ENCODE data around the gene ZNF28. TPM values are rescaled to one million over a fixed set of nuclear protein-coding genes. Genes with fewer than 3 reads are reported as not detected.
"Not testable (repeated sequence)": the region's sequence is repeated elsewhere in the genome, so short reads cannot be mapped to it uniquely, and the experiment has no call there.

ZNF28 gene
- polyA plus RNA-seq, 1 of the 3 experiments (the other 2 are of a cell fraction): 4.8 TPM

GRCh38 chr19:52809801-52810200, 11.6 kb downstream of the ZNF28 start:
- no peaks in the 10 kb centered on the region for H3K9me3 ChIP-seq
- TF ChIP-seq GATA2 (CRISPR knock-in tag; IDR thresholded peaks at IDR 0.05): no peak
- H3K27ac ChIP-seq (ENCODE audit: low read depth in 2 of 2, low read length in 1 of 2): no peak overlapping the region
- no peak overlapping the region for H3K4me3 ChIP-seq (ENCODE audit: low read depth in 2 of 2, low read length in 1 of 2)
- no peaks in the 10 kb centered on the region for H3F3A ChIP-seq (replicated peaks; ENCODE audit: insufficient read depth)
- no peaks in the 10 kb centered on the region for H3K4me1 ChIP-seq (ENCODE audit: control insufficient read depth in 1 of 2, insufficient read depth in 2 of 2, low read depth in 1 of 2, low read length in 1 of 2)
- 94% methylated on average over 27 of the region's 32 CpGs for WGBS (ENCODE audit: low lambda C conversion rate)
- H3K4me2 ChIP-seq: no peak overlapping the region
- H2AFZ ChIP-seq (ENCODE audit: low read depth): no peak overlapping the region
- peaks cover 0 to 42% of the 10 kb centered on the region in 2 experiments for H3K36me3 ChIP-seq (replicated peaks in 1 of 2; ENCODE audit: control insufficient read depth in 1 of 2, insufficient read depth in 2 of 2, low read length in 1 of 2)
- peak; percentile 12 for DNase-seq
- no peak overlapping the region for H3K9ac ChIP-seq
- no peaks in the 10 kb centered on the region for H3K79me2 ChIP-seq (ENCODE audit: insufficient read depth)
- CTCF ChIA-PET: interaction anchor here (1.0 kb wide), 1 partner anchor 15 kb away, joined by 4 read pairs; no protein-coding TSS in a partner anchor
- H4K20me1 ChIP-seq (ENCODE audit: insufficient read depth): no peaks in the 10 kb centered on the region
- no peaks in the 10 kb centered on the region for H3K27me3 ChIP-seq (ENCODE audit: insufficient read depth)
- no peaks in the 10 kb centered on the region for H3K9me2 ChIP-seq
- POLR2A ChIA-PET: no interaction called here

GRCh38 chr19:52799950-52800640, 21.3 kb downstream of the ZNF28 start:
- H3K36me3 ChIP-seq (replicated peaks in 1 of 2; ENCODE audit: control insufficient read depth in 1 of 2, insufficient read depth in 2 of 2, low read length in 1 of 2): peaks cover 9 to 53% of the 10 kb centered on the region in 2 experiments
- H3K9ac ChIP-seq; H3K27ac ChIP-seq (ENCODE audit: low read depth in 2 of 2, low read length in 1 of 2); H3K4me3 ChIP-seq (ENCODE audit: low read depth in 2 of 2, low read length in 1 of 2); H3F3A ChIP-seq (replicated peaks; ENCODE audit: insufficient read depth); H3K4me1 ChIP-seq (ENCODE audit: control insufficient read depth in 1 of 2, insufficient read depth in 2 of 2, low read depth in 1 of 2, low read length in 1 of 2); H2AFZ ChIP-seq (ENCODE audit: low read depth); H3K9me2 ChIP-seq; CTCF ChIA-PET; H4K20me1 ChIP-seq (ENCODE audit: insufficient read depth); DNase-seq; H3K27me3 ChIP-seq (ENCODE audit: insufficient read depth); H3K4me2 ChIP-seq; POLR2A ChIA-PET; H3K79me2 ChIP-seq (ENCODE audit: insufficient read depth): not testable (repeated sequence)
- peaks cover 49% of the 10 kb centered on the region for H3K9me3 ChIP-seq
- WGBS (ENCODE audit: low lambda C conversion rate): 90% methylated on average over 9 of the region's 9 CpGs

GRCh38 chr19:52789440-52789839, 32.0 kb downstream of the ZNF28 start:
- H3K36me3 ChIP-seq (replicated peaks in 1 of 2; ENCODE audit: control insufficient read depth in 1 of 2, insufficient read depth in 2 of 2, low read length in 1 of 2): no peaks in the 10 kb centered on the region
- no peak for DNase-seq
- H3K79me2 ChIP-seq (ENCODE audit: insufficient read depth): no peaks in the 10 kb centered on the region
- ChIA-PET CTCF (no interaction called here), POLR2A (no interaction called here)
- no peaks in the 10 kb centered on the region for H3K9me3 ChIP-seq
- H3K4me3 ChIP-seq (ENCODE audit: low read depth in 2 of 2, low read length in 1 of 2): no peak overlapping the region
- no peaks in the 10 kb centered on the region for H4K20me1 ChIP-seq (ENCODE audit: insufficient read depth)
- 67% methylated on average over 6 of the region's 6 CpGs for WGBS (ENCODE audit: low lambda C conversion rate)
- H3F3A ChIP-seq (replicated peaks; ENCODE audit: insufficient read depth): no peaks in the 10 kb centered on the region
- H3K4me1 ChIP-seq (ENCODE audit: control insufficient read depth in 1 of 2, insufficient read depth in 2 of 2, low read depth in 1 of 2, low read length in 1 of 2): peaks cover 0 to 2% of the 10 kb centered on the region in 2 experiments; a peak in 1 of 4 replicates
- H3K9me2 ChIP-seq: no peaks in the 10 kb centered on the region
- TF ChIP-seq CTCF (IDR thresholded peaks at IDR 0.05): no peak
- no peak for TF ChIP-seq FOSL2 (IDR thresholded peaks at IDR 0.05; ENCODE audit: borderline replicate concordance, low read depth)
- no peak for TF ChIP-seq GATA2 (CRISPR knock-in tag; IDR thresholded peaks at IDR 0.05)
- TF ChIP-seq ZBTB33 (IDR thresholded peaks at IDR 0.05; ENCODE audit: borderline replicate concordance, low read depth): no peak
- no peak for TF ChIP-seq NFIC (IDR thresholded peaks at IDR 0.05; ENCODE audit: borderline replicate concordance)
- TF ChIP-seq ELF1 (IDR thresholded peaks at IDR 0.05): no peak
- TF ChIP-seq USF2 (IDR thresholded peaks at IDR 0.05; ENCODE audit: borderline replicate concordance, low read depth, low read length): no peak
- no peak for TF ChIP-seq EZH2phosphoT487 (IDR thresholded peaks at IDR 0.05; ENCODE audit: borderline replicate concordance, low read depth)
- TF ChIP-seq USF1 (IDR thresholded peaks at IDR 0.05; ENCODE audit: borderline replicate concordance, low read depth): no peak
- no peak for TF ChIP-seq TCF12 (IDR thresholded peaks at IDR 0.05)
- TF ChIP-seq SIN3A (IDR thresholded peaks at IDR 0.05; ENCODE audit: borderline replicate concordance, low read depth, low read length): no peak
- no peak for TF ChIP-seq GABPA (IDR thresholded peaks at IDR 0.05; ENCODE audit: low read depth)
- no peak overlapping the region for H3K9ac ChIP-seq
- no peaks in the 10 kb centered on the region for H3K27me3 ChIP-seq (ENCODE audit: insufficient read depth)
- H3K27ac ChIP-seq (ENCODE audit: low read depth in 2 of 2, low read length in 1 of 2): no peak overlapping the region
- no peak overlapping the region for H3K4me2 ChIP-seq
- no peak overlapping the region for H2AFZ ChIP-seq (ENCODE audit: low read depth)

Measured in SK-N-SH (cell line).